HepG2 (cell line): ENCODE measurements around the gene TTC24. TPM values are rescaled to one million over a fixed set of nuclear protein-coding genes. Genes with fewer than 3 reads are reported as not detected.
A peak's percentile ranks its signal among the peaks of the same experiment; 100 is the strongest.

Source experiments
- ATM ChIP-seq: fragments of 450-650 bp; IDR thresholded peaks from 2 replicates; pipeline ENCODE4 v1.7.1; 2017; ENCODE audit warnings: mild to moderate bottlenecking, borderline replicate concordance
- BATF2 ChIP-seq: sonication (generic); formaldehyde crosslinking; IDR thresholded peaks from 2 replicates; pipeline ENCODE4 v1.8.0; 2022; ENCODE audit warnings: mild to moderate bottlenecking, missing genetic modification reagents, moderate library complexity
- FOXO1 ChIP-seq: sonication (generic); formaldehyde crosslinking; IDR thresholded peaks from 2 replicates; pipeline ENCODE4 v1.4.0; 2020; ENCODE audit warnings: missing genetic modification reagents
- HOXA5 ChIP-seq: sonication (generic); formaldehyde crosslinking; IDR thresholded peaks from 2 replicates; pipeline ENCODE4 v1.4.0; 2020; ENCODE audit warnings: missing genetic modification reagents
- HOXA7 ChIP-seq: sonication (generic); formaldehyde crosslinking; IDR thresholded peaks from 2 replicates; pipeline ENCODE4 v1.8.1; 2022; ENCODE audit warnings: mild to moderate bottlenecking, missing genetic modification reagents, moderate library complexity
- NFKB2 ChIP-seq: sonication (generic); formaldehyde crosslinking; IDR thresholded peaks from 2 replicates; pipeline ENCODE4 v1.4.0; 2020; ENCODE audit warnings: missing genetic modification reagents, borderline replicate concordance
- REL ChIP-seq: sonication (generic); formaldehyde crosslinking; conservative IDR thresholded peaks from 2 replicates; pipeline ENCODE4 v1.8.0; 2022; ENCODE audit warnings: mild to moderate bottlenecking, missing genetic modification reagents, moderate library complexity
- SOX13 ChIP-seq, 3 experiments: fragments of 450-650 bp in 1 of 3; sonication (generic) in 1 of 3; formaldehyde crosslinking in 1 of 3; IDR thresholded peaks in 2 of 3; conservative IDR thresholded peaks in 1 of 3; 2 replicates each; pipeline versions ENCODE4 v1.5.0 to v1.6.1; 2016 to 2020; ENCODE audit warnings: antibody characterized with exemption in 1 of 3, mild to moderate bottlenecking in 1 of 3, missing compliant biosample characterization in 1 of 3, missing genetic modification reagents in 1 of 3, moderate library complexity in 1 of 3
- TCF7L2 ChIP-seq: IDR thresholded peaks from 2 replicates; pipeline ENCODE4 v1.6.1; 2011; ENCODE audit warnings: mild to moderate bottlenecking, low read depth, low read length, moderate library complexity
- USF2 ChIP-seq, 2 experiments: sonication (generic) in 1 of 2; formaldehyde crosslinking in 1 of 2; IDR thresholded peaks; 2 replicates each; pipeline versions ENCODE4 v1.5.1 to v1.6.1; 2011 to 2020; ENCODE audit warnings: borderline replicate concordance in 1 of 2, low read depth in 1 of 2, low read length in 1 of 2, mild to moderate bottlenecking in 1 of 2, missing genetic modification reagents in 1 of 2, moderate library complexity in 1 of 2
- ZNF329 ChIP-seq: sonication (generic); formaldehyde crosslinking; IDR thresholded peaks from 2 replicates; pipeline ENCODE4 v1.9.0; 2021; ENCODE audit warnings: low read depth, mild to moderate bottlenecking, missing genetic modification reagents
- ZNF331 ChIP-seq: sonication (generic); formaldehyde crosslinking; IDR thresholded peaks from 2 replicates; pipeline ENCODE4 v1.4.0; 2020; ENCODE audit warnings: missing genetic modification reagents
- ZNF547 ChIP-seq: sonication (generic); formaldehyde crosslinking; IDR thresholded peaks from 2 replicates; pipeline ENCODE4 v1.5.1; 2020; ENCODE audit warnings: mild to moderate bottlenecking, missing genetic modification reagents
- ZNF569 ChIP-seq: sonication (generic); formaldehyde crosslinking; IDR thresholded peaks from 2 replicates; pipeline ENCODE4 v1.5.0; 2020; ENCODE audit warnings: mild to moderate bottlenecking, missing genetic modification reagents, moderate library complexity, borderline replicate concordance
- ZNF644 ChIP-seq: IDR thresholded peaks from 2 replicates; pipeline ENCODE4 v1.6.1; 2016; ENCODE audit warnings: low read depth
- ZSCAN30 ChIP-seq: sonication (generic); formaldehyde crosslinking; IDR thresholded peaks from 2 replicates; pipeline ENCODE4 v1.5.0; 2020; ENCODE audit warnings: mild to moderate bottlenecking, missing genetic modification reagents
- polyA plus RNA-seq, 8 experiments: library from polyadenylated mRNA; depleted of rRNA in 3 of 8; stranded (reverse) in 7 of 8; unstranded in 1 of 8; fragments of >200 nt; fragmentation: Illumina TruSeq in 4 of 8; extraction: Trizol in 4 of 8; gene quantifications; 2 replicates each; pipeline versions ENCODE4 v1.2.1 to v1.2.3, GENCODE V29; 2011 to 2016; ENCODE audit warnings: low read depth in 4 of 8, missing spikeins in 1 of 8, mixed read lengths in 1 of 8; ENCODE audit not compliant: insufficient read depth in 1 of 8
- total RNA-seq, 5 experiments: library from RNA; depleted of rRNA; stranded (reverse); fragments of >200 nt; fragmentation: Illumina TruSeq; extraction: Trizol; gene quantifications; 2 replicates each; pipeline ENCODE4 v1.2.3, GENCODE V29; 2016; ENCODE audit warnings: low read depth in 1 of 5
- TF ChIP-seq, protein P1 (sequence below): sonication (generic); formaldehyde crosslinking; IDR thresholded peaks from 2 replicates; pipeline ENCODE4 v1.4.0; 2020; ENCODE audit warnings: missing genetic modification reagents
- TF ChIP-seq, protein P2 (sequence below): sonication (generic); formaldehyde crosslinking; IDR thresholded peaks from 2 replicates; pipeline ENCODE4 v1.5.0; 2020; ENCODE audit warnings: missing genetic modification reagents
- TF ChIP-seq, protein P3 (sequence below): sonication (generic); formaldehyde crosslinking; IDR thresholded peaks from 2 replicates; pipeline ENCODE4 v1.4.0; 2020; ENCODE audit warnings: missing genetic modification reagents

TTC24 gene
- total and polyA plus RNA-seq, 2 of the 13 experiments (the other 11 are each of a cell fraction or from before 2014, with no cell fraction given), result 0.13 to 0.18 TPM

GRCh38 chr1:156571919-156572662 is 7.4 kb upstream of the TTC24 start, which contains the start of gene IQGAP3 (continued):
- TF ChIP-seq USF2 (IDR thresholded peaks at IDR 0.05; ENCODE audit: low read depth, low read length) (no peak), USF2 (CRISPR knock-in tag; IDR thresholded peaks at IDR 0.05; ENCODE audit: borderline replicate concordance) (no peak), HOXA7 (CRISPR knock-in tag) (no peak), ZNF547 (CRISPR knock-in tag) (peak; percentile 64; the same call in 1 of the 2 replicates), ATM (no peak), SOX13 (IDR thresholded peaks at IDR 0.05) (no peak), SOX13 (CRISPR knock-in tag; conservative IDR thresholded peaks at IDR 0.05 in 1 of 2, IDR thresholded peaks at IDR 0.05 in 1 of 2) (no peak; a peak in 1 of 4 replicates), ZNF331 (CRISPR knock-in tag) (no peak), TCF7L2 (no peak), ZNF329 (no peak), REL (peak; percentile 85), ZNF644 (CRISPR knock-in tag) (no peak), ZSCAN30 (no peak), HOXA5 (CRISPR knock-in tag) (peak; percentile 55; the same call in 1 of the 2 replicates), NFKB2 (no peak), FOXO1 (CRISPR knock-in tag) (no peak), BATF2 (CRISPR knock-in tag) (no peak), ZNF569 (no peak)
- TF ChIP-seq, protein P1, sequence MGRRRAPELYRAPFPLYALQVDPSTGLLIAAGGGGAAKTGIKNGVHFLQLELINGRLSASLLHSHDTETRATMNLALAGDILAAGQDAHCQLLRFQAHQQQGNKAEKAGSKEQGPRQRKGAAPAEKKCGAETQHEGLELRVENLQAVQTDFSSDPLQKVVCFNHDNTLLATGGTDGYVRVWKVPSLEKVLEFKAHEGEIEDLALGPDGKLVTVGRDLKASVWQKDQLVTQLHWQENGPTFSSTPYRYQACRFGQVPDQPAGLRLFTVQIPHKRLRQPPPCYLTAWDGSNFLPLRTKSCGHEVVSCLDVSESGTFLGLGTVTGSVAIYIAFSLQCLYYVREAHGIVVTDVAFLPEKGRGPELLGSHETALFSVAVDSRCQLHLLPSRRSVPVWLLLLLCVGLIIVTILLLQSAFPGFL, result no peak
- TF ChIP-seq, protein P2, sequence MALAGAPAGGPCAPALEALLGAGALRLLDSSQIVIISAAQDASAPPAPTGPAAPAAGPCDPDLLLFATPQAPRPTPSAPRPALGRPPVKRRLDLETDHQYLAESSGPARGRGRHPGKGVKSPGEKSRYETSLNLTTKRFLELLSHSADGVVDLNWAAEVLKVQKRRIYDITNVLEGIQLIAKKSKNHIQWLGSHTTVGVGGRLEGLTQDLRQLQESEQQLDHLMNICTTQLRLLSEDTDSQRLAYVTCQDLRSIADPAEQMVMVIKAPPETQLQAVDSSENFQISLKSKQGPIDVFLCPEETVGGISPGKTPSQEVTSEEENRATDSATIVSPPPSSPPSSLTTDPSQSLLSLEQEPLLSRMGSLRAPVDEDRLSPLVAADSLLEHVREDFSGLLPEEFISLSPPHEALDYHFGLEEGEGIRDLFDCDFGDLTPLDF (CRISPR knock-in tag), result peak; percentile 95
- TF ChIP-seq, protein P3, sequence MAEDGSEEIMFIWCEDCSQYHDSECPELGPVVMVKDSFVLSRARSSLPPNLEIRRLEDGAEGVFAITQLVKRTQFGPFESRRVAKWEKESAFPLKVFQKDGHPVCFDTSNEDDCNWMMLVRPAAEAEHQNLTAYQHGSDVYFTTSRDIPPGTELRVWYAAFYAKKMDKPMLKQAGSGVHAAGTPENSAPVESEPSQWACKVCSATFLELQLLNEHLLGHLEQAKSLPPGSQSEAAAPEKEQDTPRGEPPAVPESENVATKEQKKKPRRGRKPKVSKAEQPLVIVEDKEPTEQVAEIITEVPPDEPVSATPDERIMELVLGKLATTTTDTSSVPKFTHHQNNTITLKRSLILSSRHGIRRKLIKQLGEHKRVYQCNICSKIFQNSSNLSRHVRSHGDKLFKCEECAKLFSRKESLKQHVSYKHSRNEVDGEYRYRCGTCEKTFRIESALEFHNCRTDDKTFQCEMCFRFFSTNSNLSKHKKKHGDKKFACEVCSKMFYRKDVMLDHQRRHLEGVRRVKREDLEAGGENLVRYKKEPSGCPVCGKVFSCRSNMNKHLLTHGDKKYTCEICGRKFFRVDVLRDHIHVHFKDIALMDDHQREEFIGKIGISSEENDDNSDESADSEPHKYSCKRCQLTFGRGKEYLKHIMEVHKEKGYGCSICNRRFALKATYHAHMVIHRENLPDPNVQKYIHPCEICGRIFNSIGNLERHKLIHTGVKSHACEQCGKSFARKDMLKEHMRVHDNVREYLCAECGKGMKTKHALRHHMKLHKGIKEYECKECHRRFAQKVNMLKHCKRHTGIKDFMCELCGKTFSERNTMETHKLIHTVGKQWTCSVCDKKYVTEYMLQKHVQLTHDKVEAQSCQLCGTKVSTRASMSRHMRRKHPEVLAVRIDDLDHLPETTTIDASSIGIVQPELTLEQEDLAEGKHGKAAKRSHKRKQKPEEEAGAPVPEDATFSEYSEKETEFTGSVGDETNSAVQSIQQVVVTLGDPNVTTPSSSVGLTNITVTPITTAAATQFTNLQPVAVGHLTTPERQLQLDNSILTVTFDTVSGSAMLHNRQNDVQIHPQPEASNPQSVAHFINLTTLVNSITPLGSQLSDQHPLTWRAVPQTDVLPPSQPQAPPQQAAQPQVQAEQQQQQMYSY (CRISPR knock-in tag), result no peak
